ENCODE results near the gene RTN1. TPM values are rescaled to one million over a fixed set of nuclear protein-coding genes. Genes with fewer than 3 reads are reported as not detected.

The RTN1 gene
- total RNA-seq, 1 donor from 2014 or later = 23.4 TPM

DNA sequence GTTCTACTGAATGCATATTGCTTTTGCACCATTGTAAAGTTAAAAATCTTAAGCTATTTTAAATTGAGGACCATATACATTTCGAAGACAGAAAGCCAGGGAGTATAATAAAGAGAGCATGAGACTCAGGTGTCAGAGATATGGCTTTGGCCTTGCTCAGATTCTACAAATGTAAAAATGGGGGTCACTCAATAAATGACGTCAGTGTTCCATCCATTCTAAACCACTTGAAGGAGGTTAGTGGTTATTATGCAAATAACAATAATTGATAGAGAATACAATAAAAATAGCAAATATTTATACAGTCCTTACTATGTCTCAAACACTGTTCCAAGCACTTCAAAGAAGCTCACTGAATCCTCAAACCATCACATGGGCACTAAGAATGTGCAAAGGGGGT, 20.1 kb downstream of the RTN1 start:
- no peaks in the 10 kb centered on the region for H3K36me3 Mint-ChIP-seq (ENCODE audit: insufficient read depth)
- no peaks in the 10 kb centered on the region for H3K9me3 Mint-ChIP-seq (ENCODE audit: low read depth)
- DNase-seq (ENCODE audit: low spot score, unreplicated experiment) = no peak
- TF ChIP-seq, protein P1, sequence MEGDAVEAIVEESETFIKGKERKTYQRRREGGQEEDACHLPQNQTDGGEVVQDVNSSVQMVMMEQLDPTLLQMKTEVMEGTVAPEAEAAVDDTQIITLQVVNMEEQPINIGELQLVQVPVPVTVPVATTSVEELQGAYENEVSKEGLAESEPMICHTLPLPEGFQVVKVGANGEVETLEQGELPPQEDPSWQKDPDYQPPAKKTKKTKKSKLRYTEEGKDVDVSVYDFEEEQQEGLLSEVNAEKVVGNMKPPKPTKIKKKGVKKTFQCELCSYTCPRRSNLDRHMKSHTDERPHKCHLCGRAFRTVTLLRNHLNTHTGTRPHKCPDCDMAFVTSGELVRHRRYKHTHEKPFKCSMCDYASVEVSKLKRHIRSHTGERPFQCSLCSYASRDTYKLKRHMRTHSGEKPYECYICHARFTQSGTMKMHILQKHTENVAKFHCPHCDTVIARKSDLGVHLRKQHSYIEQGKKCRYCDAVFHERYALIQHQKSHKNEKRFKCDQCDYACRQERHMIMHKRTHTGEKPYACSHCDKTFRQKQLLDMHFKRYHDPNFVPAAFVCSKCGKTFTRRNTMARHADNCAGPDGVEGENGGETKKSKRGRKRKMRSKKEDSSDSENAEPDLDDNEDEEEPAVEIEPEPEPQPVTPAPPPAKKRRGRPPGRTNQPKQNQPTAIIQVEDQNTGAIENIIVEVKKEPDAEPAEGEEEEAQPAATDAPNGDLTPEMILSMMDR (IDR thresholded peaks at IDR 0.05; ENCODE audit: unreplicated experiment) = no peak
- H3K27me3 Mint-ChIP-seq = no peaks in the 10 kb centered on the region
- peaks cover under 1% of the 10 kb centered on the region for H3K4me1 Mint-ChIP-seq (ENCODE audit: low read depth)
- H3K4me3 Mint-ChIP-seq (ENCODE audit: low read depth) = no peak overlapping the region
- no peak overlapping the region for H3K27ac Mint-ChIP-seq

DNA sequence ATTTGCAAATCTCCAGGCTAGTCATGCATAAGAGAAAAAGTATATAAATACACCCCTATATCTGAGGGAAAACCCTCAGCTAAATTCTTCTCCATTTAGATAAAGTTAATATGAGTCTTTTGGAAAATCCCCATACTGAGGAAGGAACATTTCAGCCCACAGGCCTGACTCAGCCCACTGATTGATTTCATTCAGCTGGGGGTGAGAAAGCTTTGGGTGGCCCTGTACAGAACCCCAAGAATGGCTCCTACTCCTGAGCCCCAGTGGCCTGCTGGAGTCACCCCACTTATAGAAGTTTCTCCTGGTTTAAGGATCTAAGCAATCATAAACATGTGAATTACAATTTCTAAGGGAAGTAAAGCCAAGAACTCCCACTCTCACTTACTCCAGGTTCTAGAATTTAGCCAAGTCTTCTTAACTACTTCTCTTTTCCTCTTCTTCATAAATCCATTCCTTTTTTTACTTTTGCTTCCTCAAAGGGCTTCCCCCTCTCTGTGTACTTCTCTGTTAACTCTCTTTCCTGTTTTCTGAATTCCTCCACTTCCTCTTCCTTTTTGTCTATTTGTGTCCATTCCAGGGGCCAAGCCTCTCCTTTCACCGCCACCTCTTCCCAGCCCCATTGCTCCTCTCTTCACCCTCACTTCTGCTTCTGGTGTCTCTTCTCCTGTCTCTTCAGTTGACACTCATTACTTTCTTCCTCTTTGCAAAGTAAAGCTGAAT, 21.0 kb downstream of the RTN1 start:
- Mint-ChIP-seq H3K4me3 (ENCODE audit: low read depth) (no peak overlapping the region), H3K9me3 (ENCODE audit: low read depth) (no peaks in the 10 kb centered on the region), H3K4me1 (ENCODE audit: low read depth) (peaks cover 4% of the 10 kb centered on the region), H3K27ac (no peak overlapping the region), H3K36me3 (ENCODE audit: insufficient read depth) (no peaks in the 10 kb centered on the region), H3K27me3 (no peaks in the 10 kb centered on the region)
- TF ChIP-seq, protein P1 (IDR thresholded peaks at IDR 0.05; ENCODE audit: unreplicated experiment) = no peak
- DNase-seq (ENCODE audit: low spot score, unreplicated experiment) = no peak

DNA sequence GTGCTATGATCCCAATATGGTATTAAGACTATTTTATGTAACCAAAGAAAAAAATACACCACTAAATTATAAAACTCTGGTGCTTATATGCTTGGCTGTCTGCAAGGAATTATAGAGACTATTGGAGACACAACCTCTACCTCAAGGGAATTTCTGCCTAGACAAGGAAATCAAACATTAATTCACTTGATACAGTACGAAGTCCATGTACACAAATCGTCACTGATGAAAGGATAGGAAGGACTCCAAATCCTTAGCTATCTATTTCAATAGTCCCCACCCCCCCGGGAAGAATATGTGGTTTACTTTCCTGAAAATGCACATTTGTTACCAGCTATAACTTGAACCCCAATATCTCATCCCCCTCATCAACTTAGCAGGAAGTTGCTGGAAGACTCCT, 21.9 kb downstream of the RTN1 start:
- Mint-ChIP-seq H3K27me3 (no peaks in the 10 kb centered on the region), H3K4me1 (ENCODE audit: low read depth) (peaks cover 9% of the 10 kb centered on the region), H3K36me3 (ENCODE audit: insufficient read depth) (no peaks in the 10 kb centered on the region), H3K27ac (no peak overlapping the region), H3K9me3 (ENCODE audit: low read depth) (no peaks in the 10 kb centered on the region), H3K4me3 (ENCODE audit: low read depth) (no peak overlapping the region)
- TF ChIP-seq, protein P1 (IDR thresholded peaks at IDR 0.05; ENCODE audit: unreplicated experiment) = no peak
- DNase-seq (ENCODE audit: low spot score, unreplicated experiment) = no peak

DNA sequence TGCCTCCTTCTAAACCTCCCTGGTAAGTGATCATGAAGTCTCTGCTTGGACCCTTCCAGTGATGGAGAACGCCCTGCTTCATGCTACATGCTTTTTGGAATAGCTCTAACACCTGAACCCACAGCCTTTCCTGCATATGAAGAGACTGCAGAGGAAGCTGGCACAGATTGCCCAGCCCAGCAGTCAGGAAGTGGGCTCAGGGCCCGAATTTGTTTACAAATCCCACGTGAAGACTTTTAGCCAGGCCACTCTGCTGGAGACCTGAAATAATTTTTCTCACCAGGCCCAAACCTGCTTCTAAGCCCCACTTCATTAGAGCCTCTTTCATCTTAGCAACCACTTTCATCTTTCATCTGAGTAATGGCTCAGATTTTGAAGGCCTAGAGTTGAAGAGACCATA, 22.9 kb downstream of the RTN1 start:
- Mint-ChIP-seq H3K27ac (no peak overlapping the region), H3K9me3 (ENCODE audit: low read depth) (no peaks in the 10 kb centered on the region), H3K4me3 (ENCODE audit: low read depth) (no peak overlapping the region), H3K27me3 (no peaks in the 10 kb centered on the region), H3K36me3 (ENCODE audit: insufficient read depth) (no peaks in the 10 kb centered on the region), H3K4me1 (ENCODE audit: low read depth) (peaks cover 9% of the 10 kb centered on the region)
- TF ChIP-seq, protein P1 (IDR thresholded peaks at IDR 0.05; ENCODE audit: unreplicated experiment) = no peak
- DNase-seq (ENCODE audit: low spot score, unreplicated experiment) = no peak

DNA sequence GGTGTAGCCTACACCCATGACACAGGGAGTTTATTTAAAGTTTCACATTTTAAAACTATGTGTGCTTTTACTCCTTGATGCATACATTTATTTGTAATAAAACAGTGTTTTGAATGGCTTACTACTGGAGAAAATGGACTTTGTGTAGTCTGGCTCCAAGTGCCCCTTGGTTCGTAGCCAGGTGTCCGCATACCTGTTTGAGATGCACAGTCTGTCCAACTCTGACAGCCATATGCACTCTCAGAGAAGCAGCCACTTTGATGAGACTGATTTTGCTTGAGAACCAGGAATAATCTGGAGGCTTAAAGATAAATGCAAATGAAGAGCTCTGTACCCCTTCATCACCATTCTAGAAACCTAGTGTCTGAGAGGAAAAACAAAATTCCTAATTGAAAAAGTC, 24.0 kb downstream of the RTN1 start:
- Mint-ChIP-seq H3K27me3 (no peaks in the 10 kb centered on the region), H3K9me3 (ENCODE audit: low read depth) (no peaks in the 10 kb centered on the region), H3K4me3 (ENCODE audit: low read depth) (no peak overlapping the region), H3K36me3 (ENCODE audit: insufficient read depth) (no peaks in the 10 kb centered on the region), H3K4me1 (ENCODE audit: low read depth) (peaks cover 9% of the 10 kb centered on the region), H3K27ac (no peak overlapping the region)
- TF ChIP-seq, protein P1 (IDR thresholded peaks at IDR 0.05; ENCODE audit: unreplicated experiment) = no peak
- DNase-seq (ENCODE audit: low spot score, unreplicated experiment) = no peak
